GM12878 (cell line): ENCODE results near the gene ACTMAP. TPM values are rescaled to one million over a fixed set of nuclear protein-coding genes. Genes with fewer than 3 reads are reported as not detected.

Experiments used
- CBX3 ChIP-seq: fragments of 200-600 bp; sonication (generic); IDR thresholded peaks from 2 replicates; pipeline ENCODE4 v1.6.1; 2016; ENCODE audit warnings: low read depth, borderline replicate concordance
- CBX5 ChIP-seq: sonication (generic); IDR thresholded peaks from 2 replicates; pipeline ENCODE4 v1.6.1; 2016; ENCODE audit warnings: low read depth, moderate library complexity, mild to moderate bottlenecking, inconsistent platforms
- CHD2 ChIP-seq: IDR thresholded peaks from 2 replicates; pipeline ENCODE4 v1.6.1; 2011; ENCODE audit warnings: low read depth, low read length, improper control_type of control experiment, borderline replicate concordance
- EZH2 ChIP-seq: IDR thresholded peaks from 2 replicates; pipeline ENCODE4 v1.6.1; 2012; ENCODE audit warnings: low read depth, mild to moderate bottlenecking, control low read depth, inconsistent platforms, low read length, borderline replicate concordance; ENCODE audit not compliant: control insufficient read depth
- FOXM1 ChIP-seq: IDR thresholded peaks from 2 replicates; pipeline ENCODE4 v1.6.1; 2012; ENCODE audit warnings: low read depth, mild to moderate bottlenecking, inconsistent platforms, low read length, moderate library complexity
- KLF5 ChIP-seq: fragments of 450-650 bp; IDR thresholded peaks from 2 replicates; pipeline ENCODE4 v1.6.1; 2014; ENCODE audit warnings: mild to moderate bottlenecking; ENCODE audit not compliant: partially characterized antibody
- NR2C1 ChIP-seq: fragments of 450-650 bp; IDR thresholded peaks from 2 replicates; pipeline ENCODE4 v1.6.1; 2017; ENCODE audit warnings: antibody characterized with exemption, mild to moderate bottlenecking, moderate library complexity
- RFX5 ChIP-seq: IDR thresholded peaks from 2 replicates; pipeline ENCODE4 v1.6.1; 2011; ENCODE audit warnings: low read depth, low read length, improper control_type of control experiment
- TARDBP ChIP-seq: IDR thresholded peaks from 2 replicates; pipeline ENCODE4 v1.6.1; 2016; ENCODE audit warnings: borderline replicate concordance
- TCF12 ChIP-seq: IDR thresholded peaks from 2 replicates; pipeline ENCODE4 v1.6.1; 2011; ENCODE audit warnings: low read depth, mild to moderate bottlenecking, low read length
- ZSCAN29 ChIP-seq: fragments of 450-650 bp; IDR thresholded peaks from 2 replicates; pipeline ENCODE4 v1.6.1; 2017; ENCODE audit warnings: mild to moderate bottlenecking, moderate library complexity
- polyA plus RNA-seq, 11 experiments: library from polyadenylated mRNA; depleted of rRNA in 4 of 11; unstranded in 6 of 11; stranded (reverse) in 5 of 11; fragments of >200 nt; fragmentation: Nextera tagmentation in 4 of 11; fragmentation: Illumina TruSeq in 1 of 11; extraction: Ambion mirVana in 4 of 11; extraction: Trizol in 1 of 11; gene quantifications; 1 replicate in 1 of 11; 2 replicates in 10 of 11; pipeline versions ENCODE4 v1.2.1 to v1.2.3, GENCODE V29; 2011 to 2016; ENCODE audit warnings: inconsistent platforms in 2 of 11, missing spikeins in 2 of 11, low read depth in 1 of 11
- total RNA-seq, 4 experiments: library from RNA; depleted of rRNA in 3 of 4; stranded (reverse); fragments of >200 nt in 3 of 4; fragmentation: Illumina TruSeq in 1 of 4; extraction: Trizol in 1 of 4; gene quantifications; 2 replicates each; pipeline versions ENCODE4 v1.2.1 to v1.2.3, GENCODE V29; 2013 to 2021
- TF ChIP-seq, protein P1 (sequence below): IDR thresholded peaks from 2 replicates; pipeline ENCODE4 v1.6.1; 2011; ENCODE audit warnings: borderline replicate concordance, low read depth, mild to moderate bottlenecking, moderate library complexity, low read length; ENCODE audit not compliant: insufficient read depth, poor library complexity, severe bottlenecking
- TF ChIP-seq, protein P2 (sequence below): fragments of 450-650 bp; IDR thresholded peaks from 2 replicates; pipeline ENCODE4 v1.6.1; 2017; ENCODE audit warnings: mild to moderate bottlenecking, moderate library complexity
- TF ChIP-seq, protein P3 (sequence below), 3 experiments: IDR thresholded peaks in 2 of 3; conservative IDR thresholded peaks in 1 of 3; 2 replicates each; pipeline ENCODE4 v1.5.1; 2011; ENCODE audit warnings: low read depth in 3 of 3, low read length in 3 of 3, mild to moderate bottlenecking in 3 of 3, control low read depth in 2 of 3, moderate library complexity in 2 of 3, inconsistent platforms in 1 of 3, mixed read lengths in 1 of 3; ENCODE audit not compliant: control insufficient read depth in 2 of 3, insufficient read depth in 1 of 3; ENCODE audit errors: extremely low read depth in 1 of 3
- TF ChIP-seq, protein P4 (sequence below): IDR thresholded peaks from 2 replicates; pipeline ENCODE4 v1.6.1; 2012; ENCODE audit warnings: mild to moderate bottlenecking, low read depth, low read length
- TF ChIP-seq, protein P5 (sequence below): fragments of 450-650 bp; IDR thresholded peaks from 2 replicates; pipeline ENCODE4 v1.6.1; 2017; ENCODE audit warnings: mild to moderate bottlenecking

Gene ACTMAP
- total and polyA plus RNA-seq, 10 of the 15 experiments (the other 5 are each of a cell fraction or from before 2014, with no cell fraction given): 3.0 to 26.2 (median 11.1) TPM

DNA sequence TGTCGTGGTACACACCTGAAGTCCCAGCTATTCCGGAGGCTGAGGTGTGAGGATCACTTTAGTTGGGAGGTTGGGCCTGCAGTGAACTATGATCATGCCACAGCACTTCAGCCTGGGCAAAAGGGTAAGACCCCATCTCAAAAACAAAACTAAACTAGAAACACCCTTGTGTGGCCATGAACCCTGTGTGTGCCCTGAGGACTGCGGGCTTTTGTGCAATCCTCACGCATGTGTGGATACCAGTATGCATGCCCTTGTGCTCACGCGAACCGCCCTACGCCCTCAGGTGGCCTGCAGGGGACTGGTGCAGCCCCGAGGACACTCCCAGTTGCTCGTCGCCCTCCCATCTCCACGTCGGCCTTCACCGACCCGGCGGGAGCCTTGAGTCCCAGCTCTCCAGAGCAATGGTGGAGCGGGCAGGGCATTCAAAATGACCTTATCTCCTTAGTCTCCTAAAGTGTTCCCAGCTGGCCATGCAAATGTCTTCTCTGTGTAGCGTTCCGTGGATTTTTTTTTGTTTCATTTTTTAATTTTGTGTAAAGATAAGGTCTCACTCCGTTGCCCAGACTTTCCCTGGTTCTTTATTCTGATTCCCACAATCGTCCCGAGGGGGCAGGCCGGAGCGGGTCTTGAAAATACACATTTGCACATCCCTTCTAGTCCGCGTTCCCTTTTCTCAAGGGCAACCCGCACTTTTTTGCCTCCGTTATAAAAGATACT, 47.8 kb upstream of the ACTMAP start (continued):
- TF ChIP-seq, protein P1, sequence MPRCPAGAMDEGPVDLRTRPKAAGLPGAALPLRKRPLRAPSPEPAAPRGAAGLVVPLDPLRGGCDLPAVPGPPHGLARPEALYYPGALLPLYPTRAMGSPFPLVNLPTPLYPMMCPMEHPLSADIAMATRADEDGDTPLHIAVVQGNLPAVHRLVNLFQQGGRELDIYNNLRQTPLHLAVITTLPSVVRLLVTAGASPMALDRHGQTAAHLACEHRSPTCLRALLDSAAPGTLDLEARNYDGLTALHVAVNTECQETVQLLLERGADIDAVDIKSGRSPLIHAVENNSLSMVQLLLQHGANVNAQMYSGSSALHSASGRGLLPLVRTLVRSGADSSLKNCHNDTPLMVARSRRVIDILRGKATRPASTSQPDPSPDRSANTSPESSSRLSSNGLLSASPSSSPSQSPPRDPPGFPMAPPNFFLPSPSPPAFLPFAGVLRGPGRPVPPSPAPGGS: no peak
- TF ChIP-seq CBX3 (no peak), CBX5 (no peak), FOXM1 (no peak), CHD2 (no peak), ZSCAN29 (no peak), TCF12 (0 out of 2 replicates have a peak, but pooled peaks have one; percentile 14), RFX5 (no peak), NR2C1 (no peak), KLF5 (no peak), TARDBP (no peak), EZH2 (no peak)
- TF ChIP-seq, protein P2, sequence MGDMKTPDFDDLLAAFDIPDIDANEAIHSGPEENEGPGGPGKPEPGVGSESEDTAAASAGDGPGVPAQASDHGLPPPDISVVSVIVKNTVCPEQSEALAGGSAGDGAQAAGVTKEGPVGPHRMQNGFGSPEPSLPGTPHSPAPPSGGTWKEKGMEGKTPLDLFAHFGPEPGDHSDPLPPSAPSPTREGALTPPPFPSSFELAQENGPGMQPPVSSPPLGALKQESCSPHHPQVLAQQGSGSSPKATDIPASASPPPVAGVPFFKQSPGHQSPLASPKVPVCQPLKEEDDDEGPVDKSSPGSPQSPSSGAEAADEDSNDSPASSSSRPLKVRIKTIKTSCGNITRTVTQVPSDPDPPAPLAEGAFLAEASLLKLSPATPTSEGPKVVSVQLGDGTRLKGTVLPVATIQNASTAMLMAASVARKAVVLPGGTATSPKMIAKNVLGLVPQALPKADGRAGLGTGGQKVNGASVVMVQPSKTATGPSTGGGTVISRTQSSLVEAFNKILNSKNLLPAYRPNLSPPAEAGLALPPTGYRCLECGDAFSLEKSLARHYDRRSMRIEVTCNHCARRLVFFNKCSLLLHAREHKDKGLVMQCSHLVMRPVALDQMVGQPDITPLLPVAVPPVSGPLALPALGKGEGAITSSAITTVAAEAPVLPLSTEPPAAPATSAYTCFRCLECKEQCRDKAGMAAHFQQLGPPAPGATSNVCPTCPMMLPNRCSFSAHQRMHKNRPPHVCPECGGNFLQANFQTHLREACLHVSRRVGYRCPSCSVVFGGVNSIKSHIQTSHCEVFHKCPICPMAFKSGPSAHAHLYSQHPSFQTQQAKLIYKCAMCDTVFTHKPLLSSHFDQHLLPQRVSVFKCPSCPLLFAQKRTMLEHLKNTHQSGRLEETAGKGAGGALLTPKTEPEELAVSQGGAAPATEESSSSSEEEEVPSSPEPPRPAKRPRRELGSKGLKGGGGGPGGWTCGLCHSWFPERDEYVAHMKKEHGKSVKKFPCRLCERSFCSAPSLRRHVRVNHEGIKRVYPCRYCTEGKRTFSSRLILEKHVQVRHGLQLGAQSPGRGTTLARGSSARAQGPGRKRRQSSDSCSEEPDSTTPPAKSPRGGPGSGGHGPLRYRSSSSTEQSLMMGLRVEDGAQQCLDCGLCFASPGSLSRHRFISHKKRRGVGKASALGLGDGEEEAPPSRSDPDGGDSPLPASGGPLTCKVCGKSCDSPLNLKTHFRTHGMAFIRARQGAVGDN: peak; percentile 82
- TF ChIP-seq, protein P3, sequence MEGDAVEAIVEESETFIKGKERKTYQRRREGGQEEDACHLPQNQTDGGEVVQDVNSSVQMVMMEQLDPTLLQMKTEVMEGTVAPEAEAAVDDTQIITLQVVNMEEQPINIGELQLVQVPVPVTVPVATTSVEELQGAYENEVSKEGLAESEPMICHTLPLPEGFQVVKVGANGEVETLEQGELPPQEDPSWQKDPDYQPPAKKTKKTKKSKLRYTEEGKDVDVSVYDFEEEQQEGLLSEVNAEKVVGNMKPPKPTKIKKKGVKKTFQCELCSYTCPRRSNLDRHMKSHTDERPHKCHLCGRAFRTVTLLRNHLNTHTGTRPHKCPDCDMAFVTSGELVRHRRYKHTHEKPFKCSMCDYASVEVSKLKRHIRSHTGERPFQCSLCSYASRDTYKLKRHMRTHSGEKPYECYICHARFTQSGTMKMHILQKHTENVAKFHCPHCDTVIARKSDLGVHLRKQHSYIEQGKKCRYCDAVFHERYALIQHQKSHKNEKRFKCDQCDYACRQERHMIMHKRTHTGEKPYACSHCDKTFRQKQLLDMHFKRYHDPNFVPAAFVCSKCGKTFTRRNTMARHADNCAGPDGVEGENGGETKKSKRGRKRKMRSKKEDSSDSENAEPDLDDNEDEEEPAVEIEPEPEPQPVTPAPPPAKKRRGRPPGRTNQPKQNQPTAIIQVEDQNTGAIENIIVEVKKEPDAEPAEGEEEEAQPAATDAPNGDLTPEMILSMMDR (IDR thresholded peaks at IDR 0.05 in 2 of 3, conservative IDR thresholded peaks at IDR 0.05 in 1 of 3; ENCODE audit: control insufficient read depth in 2 of 3, extremely low read depth in 1 of 3, insufficient read depth in 1 of 3, low read depth in 3 of 3, low read length in 3 of 3): peak; percentile 46 to 53 (median 48); a peak in 5 of 6 replicates
- TF ChIP-seq, protein P4, sequence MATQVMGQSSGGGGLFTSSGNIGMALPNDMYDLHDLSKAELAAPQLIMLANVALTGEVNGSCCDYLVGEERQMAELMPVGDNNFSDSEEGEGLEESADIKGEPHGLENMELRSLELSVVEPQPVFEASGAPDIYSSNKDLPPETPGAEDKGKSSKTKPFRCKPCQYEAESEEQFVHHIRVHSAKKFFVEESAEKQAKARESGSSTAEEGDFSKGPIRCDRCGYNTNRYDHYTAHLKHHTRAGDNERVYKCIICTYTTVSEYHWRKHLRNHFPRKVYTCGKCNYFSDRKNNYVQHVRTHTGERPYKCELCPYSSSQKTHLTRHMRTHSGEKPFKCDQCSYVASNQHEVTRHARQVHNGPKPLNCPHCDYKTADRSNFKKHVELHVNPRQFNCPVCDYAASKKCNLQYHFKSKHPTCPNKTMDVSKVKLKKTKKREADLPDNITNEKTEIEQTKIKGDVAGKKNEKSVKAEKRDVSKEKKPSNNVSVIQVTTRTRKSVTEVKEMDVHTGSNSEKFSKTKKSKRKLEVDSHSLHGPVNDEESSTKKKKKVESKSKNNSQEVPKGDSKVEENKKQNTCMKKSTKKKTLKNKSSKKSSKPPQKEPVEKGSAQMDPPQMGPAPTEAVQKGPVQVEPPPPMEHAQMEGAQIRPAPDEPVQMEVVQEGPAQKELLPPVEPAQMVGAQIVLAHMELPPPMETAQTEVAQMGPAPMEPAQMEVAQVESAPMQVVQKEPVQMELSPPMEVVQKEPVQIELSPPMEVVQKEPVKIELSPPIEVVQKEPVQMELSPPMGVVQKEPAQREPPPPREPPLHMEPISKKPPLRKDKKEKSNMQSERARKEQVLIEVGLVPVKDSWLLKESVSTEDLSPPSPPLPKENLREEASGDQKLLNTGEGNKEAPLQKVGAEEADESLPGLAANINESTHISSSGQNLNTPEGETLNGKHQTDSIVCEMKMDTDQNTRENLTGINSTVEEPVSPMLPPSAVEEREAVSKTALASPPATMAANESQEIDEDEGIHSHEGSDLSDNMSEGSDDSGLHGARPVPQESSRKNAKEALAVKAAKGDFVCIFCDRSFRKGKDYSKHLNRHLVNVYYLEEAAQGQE: no peak
- TF ChIP-seq, protein P5, sequence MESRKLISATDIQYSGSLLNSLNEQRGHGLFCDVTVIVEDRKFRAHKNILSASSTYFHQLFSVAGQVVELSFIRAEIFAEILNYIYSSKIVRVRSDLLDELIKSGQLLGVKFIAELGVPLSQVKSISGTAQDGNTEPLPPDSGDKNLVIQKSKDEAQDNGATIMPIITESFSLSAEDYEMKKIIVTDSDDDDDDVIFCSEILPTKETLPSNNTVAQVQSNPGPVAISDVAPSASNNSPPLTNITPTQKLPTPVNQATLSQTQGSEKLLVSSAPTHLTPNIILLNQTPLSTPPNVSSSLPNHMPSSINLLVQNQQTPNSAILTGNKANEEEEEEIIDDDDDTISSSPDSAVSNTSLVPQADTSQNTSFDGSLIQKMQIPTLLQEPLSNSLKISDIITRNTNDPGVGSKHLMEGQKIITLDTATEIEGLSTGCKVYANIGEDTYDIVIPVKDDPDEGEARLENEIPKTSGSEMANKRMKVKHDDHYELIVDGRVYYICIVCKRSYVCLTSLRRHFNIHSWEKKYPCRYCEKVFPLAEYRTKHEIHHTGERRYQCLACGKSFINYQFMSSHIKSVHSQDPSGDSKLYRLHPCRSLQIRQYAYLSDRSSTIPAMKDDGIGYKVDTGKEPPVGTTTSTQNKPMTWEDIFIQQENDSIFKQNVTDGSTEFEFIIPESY: no peak
